Inflammatory macrophage treated with lipopolysaccharide for 1 hour (primary cell): ENCODE data around the gene CD101.

Experiments
- DNase-seq, 2 donors: peaks; one replicate each; pipeline ENCODE4 v3.0.0-alpha.2; 2020 to 2022

Gene CD101

DNA sequence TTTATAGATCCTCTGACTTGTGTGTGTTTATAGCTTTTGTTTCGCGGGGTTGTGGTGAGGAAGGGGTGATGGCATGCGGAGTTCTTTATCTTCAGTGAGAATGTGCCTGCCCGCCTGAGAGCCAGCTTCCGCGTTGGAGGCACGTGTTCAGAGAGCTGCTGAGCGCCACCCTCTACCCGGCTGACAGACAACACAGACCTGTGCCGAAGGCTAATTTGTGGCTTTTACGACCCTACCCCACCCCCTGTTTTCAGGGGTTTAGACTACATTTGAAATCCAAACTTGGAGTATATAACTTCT lies 14.4 kb upstream of the CD101 start:
- DNase-seq: no peak

DNA sequence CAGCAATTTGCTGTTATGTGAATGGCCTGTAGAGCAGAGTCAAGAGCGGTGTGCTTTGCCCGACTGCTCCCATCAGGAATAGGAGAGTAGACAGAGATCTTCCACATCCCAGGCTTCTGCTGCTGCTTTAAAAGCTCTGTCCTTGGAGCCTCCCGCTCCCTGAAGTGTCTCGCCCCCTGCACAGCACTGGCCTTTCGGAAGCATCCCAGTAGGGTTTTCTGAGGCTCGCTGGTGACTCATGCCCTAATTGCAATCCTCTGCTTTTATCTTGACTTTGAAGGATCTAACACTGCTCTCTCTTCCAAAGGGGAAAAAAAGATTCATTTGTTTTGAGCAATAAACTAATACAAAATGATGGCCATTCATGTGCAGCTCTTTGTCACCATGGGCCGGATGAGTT lies 13.3 kb upstream of the CD101 start:
- no peak for DNase-seq

DNA sequence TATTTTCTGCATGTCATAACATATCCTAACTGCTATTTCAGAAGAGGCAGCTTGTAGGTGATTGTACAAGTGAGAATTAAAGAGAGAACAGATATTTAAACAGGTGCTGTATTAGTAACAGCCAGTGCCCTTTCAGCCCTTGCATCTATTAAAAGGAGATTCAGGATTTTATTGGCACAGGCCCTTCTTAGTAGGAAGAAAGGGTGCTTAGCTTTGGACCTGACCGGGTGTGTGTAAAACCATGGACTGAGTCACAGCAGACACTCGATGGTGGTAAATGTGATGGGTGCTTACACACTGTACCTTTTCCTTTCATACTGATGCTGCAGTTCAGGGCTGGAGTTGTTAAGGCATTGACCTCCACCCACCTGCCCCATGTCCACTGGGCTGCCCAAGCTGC lies 12.7 kb upstream of the CD101 start:
- no peak for DNase-seq

DNA sequence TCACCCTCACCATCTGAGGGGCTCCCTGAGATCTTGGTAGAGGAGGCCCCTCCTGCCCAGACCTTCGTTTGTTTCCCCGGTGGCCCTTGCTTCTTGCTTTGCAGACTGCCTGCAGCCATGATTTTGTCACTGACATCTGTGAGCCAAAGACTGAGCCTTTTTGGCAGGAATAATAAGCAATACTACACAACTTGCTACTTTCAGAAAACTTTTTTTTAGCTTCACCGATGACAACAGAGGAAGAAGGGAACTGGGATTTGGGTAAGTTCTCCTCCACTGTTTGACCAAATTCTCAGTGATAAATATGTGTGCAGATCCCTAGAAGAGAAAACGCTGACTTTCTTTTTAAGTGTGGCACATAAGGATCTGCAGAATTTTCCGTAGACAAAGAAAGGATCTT lies 11.7 kb upstream of the CD101 start:
- DNase-seq: no peak

DNA sequence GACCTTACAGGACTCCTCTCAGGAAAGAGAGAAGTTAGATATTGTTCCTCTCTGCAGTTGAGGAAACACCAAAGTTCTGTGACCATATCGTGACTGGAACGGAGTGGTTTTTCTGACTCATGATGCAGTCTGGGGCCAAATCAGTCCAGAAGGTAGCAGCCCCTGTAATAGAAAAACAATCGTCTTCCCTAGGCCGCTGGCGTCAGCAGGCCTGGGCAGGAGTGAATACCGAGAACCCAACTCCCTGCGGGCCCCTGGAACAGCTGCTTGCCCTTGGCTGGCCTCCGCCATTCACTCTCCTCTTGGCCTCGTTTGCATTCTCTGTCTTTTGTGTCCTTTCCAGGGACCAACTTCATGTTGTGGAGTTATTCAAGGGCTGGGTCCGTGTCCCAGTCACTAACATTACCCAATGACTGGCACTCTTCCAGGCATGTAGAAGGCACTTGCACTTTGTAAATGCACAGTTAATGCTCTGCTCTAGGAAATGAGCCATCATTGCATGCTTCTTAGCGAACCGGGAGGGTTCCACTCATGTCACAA lies 10.9 kb upstream of the CD101 start:
- peak; percentile 83 to 92 for DNase-seq

DNA sequence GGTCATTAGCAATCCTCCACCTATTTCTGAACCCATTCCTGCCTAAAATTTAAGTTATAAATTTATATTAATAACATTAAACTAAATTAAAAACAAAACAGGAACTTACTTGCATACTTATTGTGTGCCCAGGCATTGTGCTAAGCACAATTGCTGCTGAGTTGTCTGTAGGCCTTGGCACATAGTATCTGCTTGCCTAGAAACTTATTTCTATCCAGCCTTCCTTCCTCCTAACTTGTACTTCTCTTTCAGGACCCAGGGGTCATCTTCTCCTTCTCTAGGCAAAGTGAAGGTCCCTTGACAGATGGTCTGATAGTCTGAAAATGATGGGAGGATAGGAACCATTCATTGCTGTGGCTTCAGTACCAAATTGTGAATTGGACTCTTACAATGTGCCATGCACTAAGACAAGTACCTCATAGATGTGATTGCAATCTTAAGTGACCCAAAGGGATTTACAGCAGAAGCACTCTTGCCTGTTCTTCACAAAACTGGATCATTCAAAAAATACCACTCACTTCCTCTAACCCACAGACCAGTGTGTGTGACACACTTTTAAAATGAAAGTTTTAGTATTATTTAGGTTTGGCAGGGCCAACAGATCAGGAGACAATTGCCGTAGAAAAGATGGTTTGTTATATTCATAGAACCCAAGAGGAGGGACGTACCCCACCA lies 10.3 kb upstream of the CD101 start:
- peak in 1 of 2 donors; percentile 46 for DNase-seq

DNA sequence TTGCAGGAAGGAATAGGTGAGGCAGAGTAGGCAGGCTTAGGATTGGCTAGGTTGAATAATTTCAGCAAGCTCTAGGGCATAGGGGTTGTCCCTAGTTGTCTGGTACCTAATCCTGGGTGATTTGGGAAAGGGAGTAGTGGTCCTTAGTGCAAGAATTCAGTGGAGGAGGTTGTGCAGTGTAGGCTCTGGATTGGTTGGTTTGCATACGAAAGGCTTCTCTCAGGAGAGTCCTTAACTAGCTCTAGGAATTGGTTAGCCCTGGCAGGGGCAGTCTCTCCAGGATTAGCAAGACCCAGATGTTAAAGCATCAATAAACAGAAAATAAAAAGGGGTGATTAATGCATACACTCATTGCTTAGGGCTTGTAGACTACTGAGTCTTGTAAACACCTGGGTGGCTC lies 9.6 kb upstream of the CD101 start:
- DNase-seq: no peak

DNA sequence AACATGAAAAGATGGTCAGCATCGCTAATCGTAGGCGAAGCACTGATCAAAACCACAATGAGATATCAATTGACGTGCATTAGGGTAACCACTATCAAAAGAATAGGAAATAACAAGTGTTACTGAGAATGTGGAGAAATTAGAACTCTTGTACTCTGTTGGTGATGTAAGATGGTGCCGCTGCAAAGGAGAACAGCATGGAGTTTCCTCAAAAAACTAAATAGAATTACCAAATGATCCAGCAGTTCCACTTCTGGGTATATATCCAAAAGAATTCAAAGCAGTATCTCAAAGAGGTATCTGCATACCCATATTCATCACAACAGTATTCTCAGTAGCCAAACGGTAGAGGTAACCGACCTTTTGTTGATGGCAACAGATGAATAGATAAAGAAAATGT lies 8.3 kb upstream of the CD101 start:
- DNase-seq: peak; percentile 59 to 66

DNA sequence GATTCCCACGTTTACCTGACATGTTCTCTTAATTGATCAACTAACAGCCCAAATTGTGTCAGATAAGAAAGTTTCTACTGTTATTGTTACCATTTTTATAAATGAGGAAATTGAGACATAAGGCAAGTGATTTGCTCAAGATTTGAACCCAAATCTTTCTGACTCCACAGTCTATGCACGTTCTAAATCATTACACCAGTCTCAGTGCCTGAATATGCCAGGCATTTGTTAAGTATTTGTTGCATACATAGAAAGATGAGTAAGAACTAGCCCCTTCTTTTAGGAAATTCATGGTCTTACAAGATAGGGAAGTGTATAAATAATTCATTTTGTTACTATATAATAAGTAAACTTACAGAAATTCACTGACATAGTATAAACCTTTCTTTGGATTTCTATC lies 7.1 kb upstream of the CD101 start:
- peak; percentile 47 to 52 for DNase-seq

DNA sequence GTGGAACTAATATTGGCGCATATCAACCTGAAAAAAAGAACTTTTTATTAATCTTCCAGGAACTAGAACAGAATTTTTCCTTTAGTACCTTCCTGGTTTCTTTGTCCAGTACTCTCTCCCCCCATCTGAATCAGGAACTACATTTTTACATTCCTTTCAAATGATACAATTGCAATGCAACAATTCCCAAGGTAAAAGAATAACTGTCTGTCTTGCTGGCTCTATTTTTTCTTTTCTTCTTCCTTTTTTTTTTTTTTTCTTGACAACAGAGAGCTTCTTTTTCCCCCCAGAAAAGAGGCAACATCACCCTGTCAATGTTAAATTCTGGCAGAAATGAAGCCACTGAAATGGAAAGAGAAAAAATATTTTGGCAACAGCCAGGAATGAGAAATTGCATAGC lies 4.5 kb upstream of the CD101 start:
- no peak for DNase-seq

DNA sequence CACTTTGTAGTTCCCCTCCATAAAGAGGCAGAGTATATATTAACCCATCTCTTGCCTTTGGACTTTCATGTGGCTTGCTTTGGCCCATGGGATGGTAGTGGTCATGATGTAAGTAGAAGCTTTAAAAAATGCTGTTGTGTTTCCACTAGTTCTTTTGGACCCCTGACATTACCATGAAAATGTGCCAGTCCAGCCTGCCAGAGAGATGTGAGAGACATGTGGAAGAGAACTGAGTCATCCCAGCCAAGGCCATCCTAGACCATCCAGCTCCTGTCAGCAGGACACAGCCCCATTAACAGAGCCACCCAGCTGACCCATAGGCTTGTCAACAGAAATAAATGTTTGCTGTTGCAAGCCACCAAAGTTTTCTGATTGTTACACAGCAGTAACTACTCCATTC lies 3.9 kb upstream of the CD101 start:
- DNase-seq: no peak

DNA sequence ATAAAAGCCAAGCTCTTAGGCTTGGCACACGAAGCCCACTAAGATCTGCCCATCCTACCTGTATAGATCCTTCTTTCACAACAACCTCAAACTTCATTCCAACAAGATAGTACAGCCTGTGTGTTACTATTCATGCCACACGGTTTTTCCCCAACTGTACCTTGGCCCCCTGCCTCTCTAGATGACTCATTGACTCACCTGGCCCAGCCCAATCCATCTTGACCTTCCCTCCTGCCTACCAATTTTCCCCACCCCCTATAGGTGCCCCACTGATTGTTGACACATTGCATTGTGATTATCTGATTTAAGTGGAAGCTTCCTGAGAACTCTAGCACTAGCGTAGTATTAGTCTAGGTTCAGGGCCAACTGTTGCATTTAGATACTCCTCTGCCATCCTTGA lies 2.0 kb upstream of the CD101 start:
- DNase-seq: no peak

DNA sequence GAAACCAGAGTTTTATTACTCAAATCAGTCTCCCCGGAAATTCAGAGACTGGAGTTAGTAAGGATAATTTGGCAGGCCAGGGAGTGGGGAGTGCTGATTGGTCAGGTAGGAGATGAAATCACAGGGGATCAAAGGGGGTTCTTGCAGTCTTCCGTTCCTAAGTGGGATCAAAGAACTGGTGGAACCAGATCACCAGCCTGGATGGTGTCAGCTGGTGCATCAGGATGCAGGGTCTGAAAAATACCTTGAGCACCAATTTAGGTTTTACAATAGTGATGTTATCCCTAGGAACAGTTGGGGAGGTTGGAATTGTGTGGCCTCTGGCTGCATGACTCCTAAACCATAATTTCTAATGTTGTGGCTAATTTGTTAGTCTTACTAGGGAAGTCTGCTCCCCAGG lies 1.4 kb upstream of the CD101 start:
- DNase-seq: no peak

DNA sequence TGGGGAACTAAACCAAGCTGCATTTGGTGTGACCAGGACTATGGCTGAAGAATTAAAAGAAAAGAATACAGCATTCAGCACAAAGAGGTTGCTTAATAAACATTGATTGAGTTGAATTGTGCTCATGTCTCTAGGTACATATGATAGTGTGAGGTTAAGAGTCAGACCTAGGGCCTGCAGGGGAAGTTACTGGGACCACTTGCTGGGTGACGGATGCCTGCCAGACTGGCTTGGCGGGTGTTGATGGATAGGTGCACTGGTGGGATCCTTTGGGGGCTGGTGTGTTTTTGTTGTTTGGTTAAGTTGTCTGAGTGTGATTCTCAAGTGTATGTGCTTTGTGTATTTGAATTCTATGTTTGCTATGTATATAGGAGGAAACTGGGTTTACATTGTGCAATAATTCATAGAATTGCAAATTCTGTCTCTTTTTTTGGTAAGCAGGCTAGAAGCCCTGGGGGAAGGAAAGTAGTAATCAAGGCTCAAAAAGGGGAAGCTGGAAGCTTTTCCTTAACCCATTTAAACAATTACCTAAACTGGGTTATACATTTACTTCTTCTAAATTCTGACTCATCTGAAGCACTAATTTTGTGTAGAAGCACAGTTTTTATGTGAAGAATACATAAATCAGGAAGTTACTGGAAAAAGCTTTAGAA lies 1.8 kb downstream of the CD101 start:
- peak; percentile 93 to 94 for DNase-seq

DNA sequence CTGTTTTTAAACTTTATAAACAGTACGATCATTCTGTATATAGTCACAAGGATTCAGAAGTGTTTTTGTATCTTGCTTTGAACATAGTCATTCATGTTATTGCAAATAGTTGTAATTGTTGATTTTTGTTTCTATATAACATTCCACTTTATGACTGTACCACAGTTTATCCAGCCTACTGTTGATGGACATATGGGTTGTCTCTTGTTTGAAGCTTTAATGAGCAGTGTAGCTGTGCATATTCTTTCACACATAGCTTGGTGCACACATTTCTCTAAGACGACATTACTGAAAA lies 6.1 kb downstream of the CD101 start:
- no peak for DNase-seq

DNA sequence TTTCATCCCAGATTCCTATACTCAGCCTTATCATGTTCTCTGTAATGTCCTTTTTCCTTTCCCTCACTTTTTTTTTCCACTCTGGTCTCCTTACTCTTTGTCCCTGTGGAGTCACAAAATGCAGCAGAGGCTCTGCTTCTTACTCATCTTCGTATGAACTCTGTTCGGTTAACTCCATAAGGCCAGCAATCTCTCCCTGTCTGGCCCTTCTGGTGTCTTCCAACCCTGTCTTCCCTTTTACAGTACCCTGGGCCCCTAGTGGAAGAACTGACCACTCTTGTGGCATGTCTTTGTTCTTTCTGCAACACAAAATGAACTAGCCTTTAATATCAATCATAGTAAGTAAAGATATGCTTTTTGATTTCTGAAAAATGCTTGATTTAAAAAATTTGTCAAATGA lies 7.1 kb downstream of the CD101 start:
- peak; percentile 27 to 46 for DNase-seq

DNA sequence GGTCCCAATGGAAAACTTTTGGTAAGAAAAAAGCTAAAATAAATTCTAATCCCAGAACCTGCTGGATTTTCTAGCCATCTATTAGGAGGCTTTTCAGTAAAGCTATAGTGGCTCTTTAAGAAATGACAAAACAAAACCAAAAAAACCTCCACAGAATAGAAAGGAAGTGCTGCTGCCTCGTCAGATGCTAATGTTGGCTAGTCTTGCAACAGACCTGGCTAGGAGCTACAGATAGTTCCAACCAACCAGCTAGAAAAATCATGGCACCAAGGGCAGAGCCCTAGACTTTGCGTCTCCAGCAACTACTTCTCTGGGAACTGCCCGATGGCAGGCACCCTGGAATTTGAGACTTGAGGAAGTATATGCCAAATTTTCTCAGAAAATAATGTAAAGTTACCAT lies 7.6 kb downstream of the CD101 start:
- peak; percentile 74 to 77 for DNase-seq

DNA sequence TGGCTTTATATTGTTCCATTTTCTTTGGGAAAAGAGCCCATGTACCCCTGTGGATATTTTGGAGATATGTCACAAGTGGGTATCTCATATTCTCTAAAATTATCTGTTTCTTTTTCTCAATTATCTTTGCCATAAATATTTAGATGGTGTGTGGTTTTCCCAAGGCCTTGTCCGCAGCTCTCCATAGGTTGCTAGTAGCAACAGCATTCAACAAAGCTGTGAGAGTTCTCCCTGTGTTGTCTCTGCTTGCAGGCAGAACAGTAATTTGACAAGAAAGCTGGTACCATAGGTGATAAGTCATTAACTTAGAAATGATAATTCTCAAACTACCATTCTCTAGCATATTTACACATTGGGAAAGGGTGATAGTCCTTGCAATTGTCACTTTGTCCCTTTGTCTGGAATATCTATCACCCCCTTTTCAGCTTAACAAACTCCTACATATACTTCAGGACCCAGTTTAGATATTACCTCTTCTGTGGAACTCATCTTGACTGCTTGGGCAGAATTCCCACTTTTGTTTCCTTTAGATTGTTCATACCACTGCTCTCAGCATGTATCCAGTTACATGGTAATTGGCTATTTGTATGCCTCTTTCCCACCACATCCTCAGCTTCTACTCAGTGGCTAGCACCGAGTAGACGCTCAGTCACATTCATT lies 8.9 kb downstream of the CD101 start:
- no peak for DNase-seq

DNA sequence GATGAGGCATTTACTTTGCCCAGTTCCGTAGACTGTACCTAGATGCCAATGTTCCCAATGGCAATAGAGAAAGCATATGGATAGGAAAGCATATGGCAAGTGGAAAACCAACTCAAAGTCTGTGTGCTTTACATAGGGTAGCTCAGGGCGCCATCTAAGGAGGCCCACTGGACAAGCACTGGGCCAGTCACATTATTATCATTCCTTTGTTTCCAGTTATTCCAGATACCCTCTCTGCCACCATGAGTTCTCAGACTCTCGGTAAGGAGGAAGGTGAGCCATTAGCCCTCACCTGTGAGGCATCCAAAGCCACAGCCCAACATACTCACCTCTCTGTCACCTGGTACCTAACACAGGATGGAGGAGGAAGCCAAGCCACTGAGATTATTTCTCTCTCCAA lies 9.8 kb downstream of the CD101 start:
- DNase-seq: no peak

DNA sequence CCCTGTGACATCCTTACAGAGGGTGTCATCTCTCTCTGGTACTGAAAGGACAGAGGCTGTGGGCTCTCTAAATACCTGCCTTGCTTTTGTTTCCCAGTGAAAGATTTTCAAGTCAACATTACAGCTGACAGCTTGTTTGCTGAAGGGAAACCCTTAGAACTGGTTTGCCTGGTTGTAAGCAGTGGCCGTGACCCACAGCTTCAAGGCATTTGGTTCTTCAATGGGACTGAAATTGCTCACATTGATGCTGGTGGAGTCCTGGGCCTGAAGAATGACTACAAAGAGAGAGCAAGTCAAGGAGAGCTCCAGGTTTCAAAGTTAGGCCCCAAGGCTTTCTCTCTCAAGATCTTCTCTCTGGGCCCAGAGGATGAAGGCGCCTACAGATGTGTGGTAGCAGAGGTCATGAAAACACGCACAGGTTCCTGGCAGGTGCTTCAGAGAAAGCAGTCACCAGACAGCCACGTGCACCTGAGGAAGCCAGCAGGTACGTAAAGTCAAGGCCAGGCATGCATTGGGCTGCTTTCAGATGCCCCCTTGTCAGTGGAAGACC lies 11.8 kb downstream of the CD101 start:
- no peak for DNase-seq

DNA sequence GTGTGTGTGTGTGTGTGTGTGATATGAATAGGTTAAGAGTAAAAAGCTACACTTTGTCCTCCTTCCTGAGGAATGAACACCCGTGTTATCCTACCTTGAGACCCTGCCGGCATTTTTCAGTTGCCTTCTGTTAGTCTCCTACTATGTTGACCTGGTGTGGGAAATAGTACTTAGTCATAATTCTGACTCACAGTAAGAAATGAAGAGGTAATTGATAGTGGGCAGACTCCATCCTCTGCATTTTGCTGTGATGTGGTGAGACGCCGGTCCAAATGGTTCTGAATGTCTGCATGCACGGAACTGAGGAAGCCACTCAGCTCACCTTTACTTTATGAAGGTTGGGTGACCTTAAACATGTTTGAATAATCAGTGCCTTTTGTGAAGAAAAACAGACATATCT lies 12.6 kb downstream of the CD101 start:
- no peak for DNase-seq

DNA sequence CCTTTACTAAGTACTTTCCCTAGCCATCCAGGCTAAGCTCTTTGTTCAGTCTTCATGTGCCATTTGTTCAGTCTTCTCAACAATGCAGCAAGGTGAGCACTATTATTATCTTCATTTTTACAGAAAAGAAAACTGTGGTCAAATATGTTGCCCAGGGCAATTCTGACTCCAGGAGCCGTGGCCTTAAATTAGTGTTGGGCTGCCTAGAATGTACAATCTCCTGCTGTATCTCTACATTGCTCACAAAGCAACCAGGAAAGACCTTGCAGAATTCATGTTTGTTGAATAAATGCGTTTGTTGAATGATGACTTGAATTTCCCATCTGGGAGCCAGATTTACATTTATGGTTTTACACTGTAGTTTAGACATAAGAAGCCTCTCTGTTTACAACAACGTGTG lies 14.2 kb downstream of the CD101 start:
- DNase-seq: no peak

DNA sequence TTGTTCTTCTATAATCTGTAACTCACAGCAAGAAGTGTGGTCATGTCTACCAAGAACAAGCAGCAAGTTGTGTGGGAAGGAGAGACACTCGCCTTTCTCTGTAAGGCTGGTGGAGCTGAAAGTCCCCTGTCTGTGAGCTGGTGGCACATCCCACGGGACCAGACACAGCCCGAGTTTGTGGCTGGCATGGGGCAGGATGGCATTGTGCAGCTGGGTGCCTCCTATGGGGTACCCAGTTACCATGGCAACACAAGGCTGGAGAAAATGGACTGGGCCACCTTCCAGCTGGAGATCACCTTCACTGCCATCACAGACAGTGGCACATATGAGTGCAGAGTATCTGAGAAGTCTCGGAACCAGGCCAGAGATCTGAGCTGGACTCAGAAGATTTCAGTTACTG lies 15.5 kb downstream of the CD101 start:
- peak in 1 of 2 donors; percentile 9 for DNase-seq

DNA sequence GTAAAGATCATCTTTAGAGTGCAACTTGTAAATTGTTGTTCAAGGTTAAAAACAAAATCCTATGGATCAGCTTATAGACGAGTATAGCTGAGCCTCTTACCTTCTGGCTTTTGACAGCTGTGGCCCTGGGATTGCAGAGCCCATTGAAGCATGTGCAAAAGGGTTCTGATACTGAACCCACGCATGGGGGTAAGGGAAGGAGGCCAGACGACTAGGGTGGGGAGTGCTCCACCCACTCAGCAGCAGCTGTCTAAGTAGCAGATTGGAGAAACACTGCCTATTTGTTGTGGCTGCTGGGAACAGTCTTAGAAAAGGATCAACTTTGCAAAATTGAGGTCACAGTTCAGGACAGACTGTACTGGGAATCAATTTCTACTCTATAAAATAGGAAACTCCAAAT lies 16.1 kb downstream of the CD101 start:
- peak in 1 of 2 donors; percentile 56 for DNase-seq
